ENCODE measurements around the gene IQCC. TPM values are rescaled to one million over a fixed set of nuclear protein-coding genes. Genes with fewer than 3 reads are reported as not detected.

The IQCC gene
- polyA plus RNA-seq, 1 donor (not counting 4 experiments of a cell fraction or from before 2014, with no cell fraction given): 1.5 TPM

- no peak for DNase-seq (ENCODE audit: low read depth, low spot score)
- Histone ChIP-seq H4K20me1 (ENCODE audit: control insufficient read depth, extremely low read depth, insufficient read depth, low read length) (no peaks in the 10 kb centered on the region), H3K4me1 (ENCODE audit: control insufficient read depth, extremely low read depth, insufficient read depth, low read length) (peaks cover 9% of the 10 kb centered on the region), H2AFZ (ENCODE audit: control insufficient read depth, low read length) (no peak overlapping the region), H3K9me3 (ENCODE audit: control insufficient read depth, low read depth, low read length) (no peaks in the 10 kb centered on the region), H3K27me3 (ENCODE audit: control insufficient read depth, extremely low read depth, insufficient read depth, low read length) (no peaks in the 10 kb centered on the region), H3K4me2 (ENCODE audit: control insufficient read depth, extremely low read depth, insufficient read depth, low read depth, low read length) (no peak overlapping the region), H3K36me3 (ENCODE audit: control insufficient read depth in 2 of 2, extremely low read depth in 1 of 2, insufficient read depth in 2 of 2, low read length in 2 of 2) (peaks cover 34 to 36% of the 10 kb centered on the region in 2 experiments), H3K79me2 (ENCODE audit: control insufficient read depth, insufficient read depth, low read length) (peaks cover 10% of the 10 kb centered on the region), H3K9ac (ENCODE audit: control insufficient read depth, extremely low read depth, insufficient read depth, low read length) (no peak overlapping the region), H3K4me3 (ENCODE audit: control insufficient read depth in 2 of 3, extremely low read depth in 1 of 3, insufficient read depth in 2 of 3, low read depth in 1 of 3, low read length in 3 of 3) (no peak overlapping the region), H3K9me1 (ENCODE audit: control insufficient read depth, extremely low read depth, insufficient read depth, low read length) (no peaks in the 10 kb centered on the region), H3K27ac (ENCODE audit: control insufficient read depth, insufficient read depth, low read length) (no peak overlapping the region)
- FAIRE-seq: no peak
- TF ChIP-seq EZH2 (IDR thresholded peaks at IDR 0.05; ENCODE audit: low read length): no peak
- TF ChIP-seq CTCF (optimal IDR thresholded peaks at IDR 0.05 in 1 of 3, IDR thresholded peaks at IDR 0.05 in 1 of 3, conservative IDR thresholded peaks at IDR 0.05 in 1 of 3; ENCODE audit: extremely low read depth in 1 of 3, insufficient read depth in 2 of 3, low read length in 3 of 3): no peak
- dilution Hi-C loops (cut with MboI; ENCODE audit: extremely low pct_ligation_motif_present, low sequenced_read_pairs): no loop called here
Measured at GRCh38 chr1:32228771-32229170, 23.3 kb downstream of the IQCC start.

GRCh38 chr1:32231843-32232432 is 26.5 kb downstream of the IQCC start:
- FAIRE-seq: no peak
- no peaks in the 10 kb centered on the region for H4K20me1 ChIP-seq (ENCODE audit: control insufficient read depth, extremely low read depth, insufficient read depth, low read length)
- no peak overlapping the region for H3K27ac ChIP-seq (ENCODE audit: control insufficient read depth, insufficient read depth, low read length)
- no peak overlapping the region for H2AFZ ChIP-seq (ENCODE audit: control insufficient read depth, low read length)
- TF ChIP-seq EZH2 (IDR thresholded peaks at IDR 0.05; ENCODE audit: low read length): no peak
- no peak for TF ChIP-seq CTCF (optimal IDR thresholded peaks at IDR 0.05 in 1 of 3, IDR thresholded peaks at IDR 0.05 in 1 of 3, conservative IDR thresholded peaks at IDR 0.05 in 1 of 3; ENCODE audit: extremely low read depth in 1 of 3, insufficient read depth in 2 of 3, low read length in 3 of 3)
- dilution Hi-C loops (cut with MboI; ENCODE audit: extremely low pct_ligation_motif_present, low sequenced_read_pairs): no loop called here
- peaks cover 26 to 28% of the 10 kb centered on the region in 2 experiments for H3K36me3 ChIP-seq (ENCODE audit: control insufficient read depth in 2 of 2, extremely low read depth in 1 of 2, insufficient read depth in 2 of 2, low read length in 2 of 2)
- H3K4me2 ChIP-seq (ENCODE audit: control insufficient read depth, extremely low read depth, insufficient read depth, low read depth, low read length): no peak overlapping the region
- no peaks in the 10 kb centered on the region for H3K79me2 ChIP-seq (ENCODE audit: control insufficient read depth, insufficient read depth, low read length)
- H3K9me1 ChIP-seq (ENCODE audit: control insufficient read depth, extremely low read depth, insufficient read depth, low read length): no peaks in the 10 kb centered on the region
- no peaks in the 10 kb centered on the region for H3K9me3 ChIP-seq (ENCODE audit: control insufficient read depth, low read depth, low read length)
- no peak overlapping the region for H3K4me3 ChIP-seq (ENCODE audit: control insufficient read depth in 2 of 3, extremely low read depth in 1 of 3, insufficient read depth in 2 of 3, low read depth in 1 of 3, low read length in 3 of 3)
- no peaks in the 10 kb centered on the region for H3K27me3 ChIP-seq (ENCODE audit: control insufficient read depth, extremely low read depth, insufficient read depth, low read length)
- no peak for DNase-seq (ENCODE audit: low read depth, low spot score)
- peaks cover 20% of the 10 kb centered on the region for H3K4me1 ChIP-seq (ENCODE audit: control insufficient read depth, extremely low read depth, insufficient read depth, low read length)
- no peak overlapping the region for H3K9ac ChIP-seq (ENCODE audit: control insufficient read depth, extremely low read depth, insufficient read depth, low read length)

All from keratinocyte (primary cell).